WTC11 (cell line): ENCODE data around the gene SPINK13. TPM values are rescaled to one million over a fixed set of nuclear protein-coding genes. Genes with fewer than 3 reads are reported as not detected.
"Not testable (repeated sequence)": the region's sequence is repeated elsewhere in the genome, so short reads cannot be mapped to it uniquely, and the experiment has no call there.

ENCODE experiments used
- ATAC-seq: fragments of 200-7000 bp; cut with Tn5 transposase; 2 replicates; pipeline ENCODE4 v1.10.0; 2021; ENCODE audit warnings: mild to moderate bottlenecking, moderate library complexity
- CTCF ChIA-PET: fragments of 300-600 bp; sonication (Branson Sonifier 250); formaldehyde crosslinking; loops from one replicate; lab custom pipeline; 2021; ENCODE audit warnings: antibody characterized with exemption; lab: Charles Lee
- POLR2A ChIA-PET: fragments of 350-600 bp; sonication (Branson Sonifier 250); formaldehyde crosslinking; loops from one replicate; lab custom pipeline; 2021; ENCODE audit warnings: antibody characterized with exemption; lab: Charles Lee
- DNase-seq: peaks from one replicate; pipeline ENCODE4 v3.0.0; 2021; ENCODE audit warnings: low spot score
- H3K27ac Mint-ChIP-seq: 2 replicates; pipeline ENCODE4 v1.8.0; 2021; ENCODE audit warnings: mixed read lengths
- H3K27me3 Mint-ChIP-seq: 2 replicates; pipeline ENCODE4 v1.8.0; 2021; ENCODE audit warnings: low read depth, mild to moderate bottlenecking, moderate library complexity, mixed read lengths
- H3K36me3 Mint-ChIP-seq: 2 replicates; pipeline ENCODE4 v1.8.0; 2021; ENCODE audit warnings: mixed read lengths
- H3K4me1 Mint-ChIP-seq: 2 replicates; pipeline ENCODE4 v1.8.0; 2022; ENCODE audit warnings: mixed read lengths
- H3K4me3 Mint-ChIP-seq: 2 replicates; pipeline ENCODE4 v1.8.0; 2021; ENCODE audit warnings: mild to moderate bottlenecking, moderate library complexity, mixed read lengths
- H3K9me3 Mint-ChIP-seq: 2 replicates; pipeline ENCODE4 v1.8.0; 2021; ENCODE audit warnings: mixed read lengths
- ARID4B ChIP-seq: sonication (generic); formaldehyde crosslinking; IDR thresholded peaks from 2 replicates; pipeline ENCODE4 v1.8.0; 2023; ENCODE audit warnings: missing genetic modification reagents, mild to moderate bottlenecking, borderline replicate concordance
- ATF1 ChIP-seq: sonication (generic); formaldehyde crosslinking; IDR thresholded peaks from 2 replicates; pipeline ENCODE4 v1.8.1; 2023; ENCODE audit warnings: mild to moderate bottlenecking, moderate library complexity, missing genetic modification reagents
- CDX4 ChIP-seq: fragments of 250-450 bp; sonication (Bioruptor Pico); IDR thresholded peaks from 2 replicates; pipeline ENCODE4 v1.9.0; 2021; ENCODE audit warnings: moderate library complexity, mild to moderate bottlenecking, inconsistent platforms, borderline replicate concordance
- CREM ChIP-seq: sonication (generic); formaldehyde crosslinking; IDR thresholded peaks from 2 replicates; pipeline ENCODE4 v1.8.1; 2022; ENCODE audit warnings: mild to moderate bottlenecking, missing genetic modification reagents, moderate library complexity
- CTCF ChIP-seq: fragments of 200-600 bp; IDR thresholded peaks from 2 replicates; pipeline ENCODE4 v1.8.0; 2022; ENCODE audit warnings: antibody characterized with exemption
- GRHL2 ChIP-seq: fragments of 250-450 bp; sonication (Bioruptor Pico); IDR thresholded peaks from 2 replicates; pipeline ENCODE4 v1.8.0; 2022; ENCODE audit warnings: mild to moderate bottlenecking, moderate library complexity; ENCODE audit not compliant: insufficient replicate concordance, severe bottlenecking
- HMGA2 ChIP-seq: fragments of 250-450 bp; sonication (Bioruptor Pico); IDR thresholded peaks from 2 replicates; pipeline ENCODE4 v1.4.0; 2021; ENCODE audit warnings: mild to moderate bottlenecking, moderate library complexity
- MAX ChIP-seq: sonication (generic); formaldehyde crosslinking; IDR thresholded peaks from 2 replicates; pipeline ENCODE4 v1.8.0; 2022; ENCODE audit warnings: mild to moderate bottlenecking, missing genetic modification reagents
- NFE2L1 ChIP-seq: sonication (generic); formaldehyde crosslinking; IDR thresholded peaks from 2 replicates; pipeline ENCODE4 v1.8.1; 2023; ENCODE audit warnings: missing genetic modification reagents
- OVOL2 ChIP-seq: fragments of 250-450 bp; sonication (Bioruptor Pico); IDR thresholded peaks from 2 replicates; pipeline ENCODE4 v1.9.0; 2021; ENCODE audit warnings: mild to moderate bottlenecking, borderline replicate concordance
- SMAD4 ChIP-seq: sonication (generic); formaldehyde crosslinking; IDR thresholded peaks from 2 replicates; pipeline ENCODE4 v1.8.0; 2022; ENCODE audit warnings: mild to moderate bottlenecking, missing genetic modification reagents
- SOX15 ChIP-seq: fragments of 250-450 bp; sonication (Bioruptor Pico); IDR thresholded peaks from 2 replicates; pipeline ENCODE4 v1.9.0; 2021; ENCODE audit warnings: mild to moderate bottlenecking
- TP53 ChIP-seq: sonication (generic); formaldehyde crosslinking; IDR thresholded peaks from 2 replicates; pipeline ENCODE4 v1.8.1; 2023; ENCODE audit warnings: mild to moderate bottlenecking, missing genetic modification reagents
- USF1 ChIP-seq: sonication (generic); formaldehyde crosslinking; IDR thresholded peaks from 2 replicates; pipeline ENCODE4 v1.8.0; 2022; ENCODE audit warnings: mild to moderate bottlenecking, missing genetic modification reagents
- ZBTB43 ChIP-seq: sonication (generic); formaldehyde crosslinking; IDR thresholded peaks from 2 replicates; pipeline ENCODE4 v1.8.1; 2023; ENCODE audit warnings: mild to moderate bottlenecking, missing genetic modification reagents
- ZNF281 ChIP-seq: sonication (generic); formaldehyde crosslinking; IDR thresholded peaks from 2 replicates; pipeline ENCODE4 v1.8.0; 2023; ENCODE audit warnings: mild to moderate bottlenecking, missing genetic modification reagents
- total RNA-seq: library from RNA; stranded (reverse); gene quantifications from 3 replicates; pipeline ENCODE4 v1.2.3, GENCODE V29; 2021

The SPINK13 gene
- total RNA-seq, 1 experiment from 2014 or later = 0.17 TPM

GRCh38 chr5:148280893-148281292 lies 12.3 kb downstream of the SPINK13 start:
- H3K36me3 Mint-ChIP-seq, ATAC-seq, H3K27me3 Mint-ChIP-seq, POLR2A ChIA-PET: not testable (repeated sequence)
- TF ChIP-seq ZNF281 (CRISPR knock-in tag) = peak; percentile 78; the same call in 1 of the 2 replicates
- H3K9me3 Mint-ChIP-seq = peaks cover 28% of the 10 kb centered on the region
- H3K4me1 Mint-ChIP-seq = peaks cover 23% of the 10 kb centered on the region
- peak; percentile 62 for DNase-seq
- CTCF ChIA-PET = interaction anchor here (1.3 to 1.4 kb wide), 2 partner anchors 10 to 118 kb away, joined by 3 to 6 read pairs; no protein-coding TSS in a partner anchor
- H3K4me3 Mint-ChIP-seq = peak overlapping the region; percentile 7; the same call in 1 of the 2 replicates
- peak overlapping the region; percentile 49 for H3K27ac Mint-ChIP-seq

GRCh38 chr5:148281336-148281735 lies 12.7 kb downstream of the SPINK13 start:
- Mint-ChIP-seq H3K4me1 (peaks cover 23% of the 10 kb centered on the region), H3K4me3 (peak overlapping the region; percentile 29; the same call in 1 of the 2 replicates), H3K9me3 (peaks cover 28% of the 10 kb centered on the region)
- DNase-seq, H3K27ac Mint-ChIP-seq, ATAC-seq, H3K27me3 Mint-ChIP-seq, H3K36me3 Mint-ChIP-seq, POLR2A ChIA-PET: not testable (repeated sequence)
- CTCF ChIA-PET = interaction anchor here (1.3 to 1.4 kb wide), 2 partner anchors 10 to 117 kb away, joined by 3 to 6 read pairs; no protein-coding TSS in a partner anchor

GRCh38 chr5:148290271-148291195 lies 21.9 kb downstream of the SPINK13 start:
- DNase-seq = peak; percentile 14
- peak; percentile 95 for ATAC-seq
- H3K4me3 Mint-ChIP-seq = peak overlapping the region; percentile 2; the same call in 1 of the 2 replicates
- no peaks in the 10 kb centered on the region for H3K9me3 Mint-ChIP-seq
- H3K27me3 Mint-ChIP-seq = no peaks in the 10 kb centered on the region; the same call in 1 of the 2 replicates
- ChIA-PET CTCF (interaction anchor here (0.7 to 1.6 kb wide), 10 partner anchors 10 to 440 kb away, joined by 3 to 18 read pairs (median 4); no protein-coding TSS in a partner anchor), POLR2A (interaction anchor here (0.6 kb wide), 1 partner anchor 146 kb away, joined by 4 read pairs; no protein-coding TSS in a partner anchor)
- no peaks in the 10 kb centered on the region for H3K36me3 Mint-ChIP-seq
- H3K4me1 Mint-ChIP-seq = peaks cover 5% of the 10 kb centered on the region
- no peak overlapping the region for H3K27ac Mint-ChIP-seq
- TF ChIP-seq SMAD4 (CRISPR knock-in tag) (no peak), ATF1 (CRISPR knock-in tag) (no peak), ZBTB43 (CRISPR knock-in tag) (no peak), TP53 (CRISPR knock-in tag) (no peak), CREM (no peak), MAX (no peak), SOX15 (CRISPR knock-in tag) (no peak), GRHL2 (CRISPR knock-in tag) (no peak), USF1 (CRISPR knock-in tag) (no peak), CDX4 (CRISPR knock-in tag) (no peak), ARID4B (CRISPR knock-in tag) (no peak), CTCF (no peak), NFE2L1 (CRISPR knock-in tag) (no peak), HMGA2 (CRISPR knock-in tag) (no peak), OVOL2 (CRISPR knock-in tag) (no peak)
